ENCODE data around the gene ATP6V0D1. TPM values are rescaled to one million over a fixed set of nuclear protein-coding genes. Genes with fewer than 3 reads are reported as not detected.

The ATP6V0D1 gene
- total and polyA plus RNA-seq, 2 donors (not counting 1 experiment from before 2014, with no cell fraction given) = 62.1 to 91.0 TPM

DNA sequence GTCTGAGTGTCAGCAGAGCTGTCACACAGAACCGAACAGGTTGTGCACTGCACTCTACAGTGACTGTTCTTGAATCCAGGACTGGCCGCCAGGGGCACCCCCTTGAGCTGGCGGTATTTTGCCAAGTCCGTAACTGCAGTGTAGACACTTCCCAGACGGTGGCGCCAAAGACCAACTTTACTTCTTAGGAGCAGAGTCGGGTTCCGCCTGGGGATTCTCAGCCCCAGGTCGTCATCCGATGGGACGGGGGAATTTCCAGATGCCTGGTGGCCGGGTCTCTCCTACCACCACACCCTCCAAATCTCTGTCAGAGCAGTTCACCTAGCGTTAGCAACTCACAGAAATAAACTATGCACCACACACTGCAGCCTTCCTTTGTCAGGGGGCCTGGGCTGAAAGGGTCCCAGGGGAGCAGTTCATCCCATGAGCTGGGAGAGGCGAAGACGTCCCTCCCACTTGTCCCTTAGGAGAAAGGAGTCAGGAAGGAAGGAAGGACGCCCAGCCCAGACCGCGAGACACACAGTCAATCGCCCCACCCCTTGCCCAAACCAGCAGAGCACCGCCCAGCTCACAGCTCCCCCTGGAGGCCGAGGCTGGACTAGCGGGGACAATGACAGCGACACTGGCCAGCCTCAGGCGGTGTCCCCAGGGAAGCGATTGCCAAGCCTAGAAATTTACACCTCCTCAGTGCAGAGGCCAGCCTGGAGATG lies 40.3 kb upstream of the ATP6V0D1 start:
- H3K27me3 Mint-ChIP-seq = no peaks in the 10 kb centered on the region
- H3K9me3 Mint-ChIP-seq (ENCODE audit: insufficient read depth) = no peaks in the 10 kb centered on the region
- peak overlapping the region; percentile 74 for H3K9ac ChIP-seq (ENCODE audit: low read length)
- no peaks in the 10 kb centered on the region for H3K27me3 ChIP-seq (replicated peaks in 1 of 4; ENCODE audit: control extremely low read depth in 1 of 4, control insufficient read depth in 3 of 4, insufficient read depth in 4 of 4, low read length in 3 of 4)
- peaks cover 44 to 69% of the 10 kb centered on the region in 2 donors for H3K4me1 ChIP-seq (ENCODE audit: control insufficient read depth in 2 of 2, insufficient read depth in 2 of 2, low read length in 2 of 2)
- ATAC-seq (ENCODE audit: low read depth) (peak; percentile 71), DNase-seq (peak; percentile 99)
- H3K27ac Mint-ChIP-seq = peak overlapping the region; percentile 99
- peak overlapping the region; percentile 48 for H2AFZ ChIP-seq (ENCODE audit: insufficient read depth, low read depth, low read length, poor library complexity, severe bottlenecking)
- H3K36me3 ChIP-seq (replicated peaks in 1 of 2; ENCODE audit: control extremely low read depth in 1 of 2, control insufficient read depth in 1 of 2, extremely low read depth in 1 of 2, insufficient read depth in 2 of 2, low read length in 1 of 2) = peaks cover 0 to 4% of the 10 kb centered on the region in 2 experiments
- H3K4me2 ChIP-seq (replicated peaks; ENCODE audit: low read depth, low read length, poor library complexity, severe bottlenecking) = peak overlapping the region; percentile 85
- CTCF ChIA-PET = interaction anchor here (0.6 to 18.8 kb wide), 57 partner anchors 10 to 569 kb away, joined by 3 to 817 read pairs (median 4); partner anchors contain the start of genes ACD, AGRP, ATP6V0D1 and C16orf86
- H3K4me3 Mint-ChIP-seq = peak overlapping the region; percentile 94
- intact Hi-C loops (cut with micrococcal nuclease) = loop anchor here (1.0 to 10.0 kb wide), 11 partner anchors 9 to 284 kb away; partner anchors contain the start of genes ACD, ATP6V0D1, CTCF and GFOD2
- peak overlapping the region; percentile 96 to 97 for H3K27ac ChIP-seq (ENCODE audit: low read length in 2 of 2)
- POLR2A ChIA-PET = interaction anchor here (0.5 to 2.9 kb wide), 21 partner anchors 9 to 470 kb away, joined by 3 to 26 read pairs (median 6); partner anchors contain the start of genes ACD, ATP6V0D1, C16orf86 and CARMIL2
- H4K20me1 ChIP-seq (ENCODE audit: control insufficient read depth, insufficient read depth, low read length, poor library complexity, severe bottlenecking) = peaks cover 7% of the 10 kb centered on the region
- TF ChIP-seq EZH2 (IDR thresholded peaks at IDR 0.05; ENCODE audit: borderline replicate concordance, insufficient read depth, low read depth, low read length, poor library complexity, severe bottlenecking) (no peak), CTCF (IDR thresholded peaks at IDR 0.05) (peak; percentile 87)
- H3K79me2 ChIP-seq (ENCODE audit: control insufficient read depth, insufficient read depth, low read length) = peaks cover 62% of the 10 kb centered on the region
- WGBS (ENCODE audit: insufficient coverage) = under 1% methylated on average over 16 of the region's 25 CpGs
- peak overlapping the region; percentile 47 to 74 (median 61) for H3K4me3 ChIP-seq (ENCODE audit: control extremely low read depth in 1 of 5, extremely low read depth in 1 of 5, insufficient read depth in 1 of 5, low read depth in 2 of 5, low read length in 4 of 5)
- peaks cover 77% of the 10 kb centered on the region for H3K4me1 Mint-ChIP-seq
- H3K9me3 ChIP-seq (ENCODE audit: control extremely low read depth in 1 of 3, control insufficient read depth in 2 of 3, insufficient read depth in 1 of 3, low read length in 2 of 3) = no peaks in the 10 kb centered on the region
